Neural cell (in vitro differentiated cells): ENCODE data around the gene PCCA. TPM values are rescaled to one million over a fixed set of nuclear protein-coding genes. Genes with fewer than 3 reads are reported as not detected.

Experiments
- H2AFZ ChIP-seq: fragments of 200-600, 300-800 bp; sonication (generic), shearing (Covaris generic); 2 replicates; pipeline ENCODE4 v1.6.0; 2014; ENCODE audit warnings: low read depth, mild to moderate bottlenecking, antibody characterized with exemption, low read length, moderate library complexity
- H3F3A ChIP-seq: fragments of 200-600 bp; shearing (Covaris generic); 2 replicates; pipeline ENCODE4 v1.6.1; 2016; ENCODE audit warnings: mild to moderate bottlenecking, moderate library complexity, mixed read lengths, antibody characterized with exemption, low read length; ENCODE audit not compliant: insufficient read depth, poor library complexity, severe bottlenecking
- H3K27ac ChIP-seq: fragments of 200-600, 300-800 bp; sonication (generic), shearing (Covaris generic); 2 replicates; pipeline ENCODE4 v1.5.1; 2014; ENCODE audit warnings: mild to moderate bottlenecking, low read length, moderate library complexity
- H3K27me3 ChIP-seq: fragments of 300-800, 200-600 bp; sonication (generic), shearing (Covaris generic); 2 replicates; pipeline ENCODE4 v1.6.0; 2014; ENCODE audit warnings: mild to moderate bottlenecking, low read depth, low read length, moderate library complexity; ENCODE audit not compliant: insufficient read depth
- H3K36me3 ChIP-seq: fragments of 300-800, 200-600 bp; sonication (generic), shearing (Covaris generic); 2 replicates; pipeline ENCODE4 v1.5.1; 2014; ENCODE audit warnings: mild to moderate bottlenecking, antibody characterized with exemption, low read length, moderate library complexity; ENCODE audit not compliant: insufficient read depth
- H3K4me2 ChIP-seq: fragments of 300-800, 200-600 bp; sonication (generic), shearing (Covaris generic); 2 replicates; pipeline ENCODE4 v1.6.0; 2014; ENCODE audit warnings: mild to moderate bottlenecking, low read length
- H3K4me3 ChIP-seq: fragments of 300-800, 200-600 bp; sonication (generic), shearing (Covaris generic); 2 replicates; pipeline ENCODE4 v1.5.1; 2014; ENCODE audit warnings: mild to moderate bottlenecking, low read length, moderate library complexity
- H3K79me2 ChIP-seq: fragments of 200-600 bp; shearing (Covaris generic); replicated peaks from 2 replicates; pipeline ENCODE4 v1.6.0; 2014; ENCODE audit warnings: mild to moderate bottlenecking, low read length, moderate library complexity; ENCODE audit not compliant: insufficient read depth
- H3K9ac ChIP-seq: fragments of 300-800, 200-600 bp; sonication (generic), shearing (Covaris generic); 2 replicates; pipeline ENCODE4 v1.6.1; 2016; ENCODE audit warnings: mild to moderate bottlenecking, low read length, mixed read lengths
- H3K9me2 ChIP-seq: fragments of 200-600 bp; shearing (Covaris generic); 2 replicates; pipeline ENCODE4 v1.6.1; 2016; ENCODE audit warnings: mild to moderate bottlenecking, low read length, mixed read lengths; ENCODE audit not compliant: insufficient read depth
- H3K9me3 ChIP-seq: fragments of 200-600, 300-800 bp; sonication (generic), shearing (Covaris generic); 2 replicates; pipeline ENCODE4 v1.6.1; 2016; ENCODE audit warnings: mild to moderate bottlenecking, mixed run types, low read length, moderate library complexity, mixed read lengths
- H4K20me1 ChIP-seq: fragments of 200-600 bp; shearing (Covaris generic); 2 replicates; pipeline ENCODE4 v1.6.1; 2016; ENCODE audit warnings: mild to moderate bottlenecking, mixed run types; ENCODE audit not compliant: insufficient read depth
- CTCF ChIP-seq: fragments of 450-650 bp; IDR thresholded peaks from 2 replicates; pipeline ENCODE4 v1.5.1; 2014; ENCODE audit warnings: antibody characterized with exemption, mild to moderate bottlenecking, moderate library complexity; ENCODE audit not compliant: poor library complexity, severe bottlenecking
- EP300 ChIP-seq: fragments of 450-650 bp; conservative IDR thresholded peaks from 2 replicates; pipeline ENCODE4 v1.6.1; 2014; ENCODE audit warnings: antibody characterized with exemption, mild to moderate bottlenecking, moderate library complexity; ENCODE audit not compliant: poor library complexity, severe bottlenecking
- EZH2 ChIP-seq: fragments of 200-600, 300-800 bp; shearing (Covaris generic), sonication (generic); IDR thresholded peaks from 2 replicates; pipeline ENCODE4 v1.6.1; 2014; ENCODE audit warnings: antibody characterized with exemption, low read length, borderline replicate concordance, mild to moderate bottlenecking; ENCODE audit not compliant: insufficient read depth, poor library complexity, severe bottlenecking
- MXI1 ChIP-seq: fragments of 450-650 bp; conservative IDR thresholded peaks from 2 replicates; pipeline ENCODE4 v1.6.1; 2014; ENCODE audit warnings: antibody characterized with exemption, mild to moderate bottlenecking; ENCODE audit not compliant: poor library complexity, severe bottlenecking
- POLR2AphosphoS5 ChIP-seq: IDR thresholded peaks from 2 replicates; pipeline ENCODE4 v1.6.1; 2012
- RAD21 ChIP-seq: fragments of 450-650 bp; conservative IDR thresholded peaks from 2 replicates; pipeline ENCODE4 v1.6.1; 2014; ENCODE audit warnings: antibody characterized with exemption, mild to moderate bottlenecking, moderate library complexity
- SMC3 ChIP-seq: fragments of 450-650 bp; conservative IDR thresholded peaks from 2 replicates; pipeline ENCODE4 v1.6.1; 2014; ENCODE audit warnings: antibody characterized with exemption, mild to moderate bottlenecking, moderate library complexity; ENCODE audit not compliant: poor library complexity
- TAF1 ChIP-seq: IDR thresholded peaks from 2 replicates; pipeline ENCODE4 v1.6.1; 2012; ENCODE audit warnings: low read depth
- polyA plus RNA-seq: library from polyadenylated mRNA; depleted of rRNA; stranded (reverse); fragments of >200 nt; gene quantifications from 2 replicates; pipeline ENCODE4 v1.2.3, GENCODE V29; 2014

The PCCA gene
- polyA plus RNA-seq, 1 donor from 2014 or later = 17.0 TPM

- Histone ChIP-seq H3K4me2 (no peak overlapping the region), H3K79me2 (no peaks in the 10 kb centered on the region), H3K36me3 (no peaks in the 10 kb centered on the region), H3F3A (no peaks in the 10 kb centered on the region), H3K27ac (no peak overlapping the region), H2AFZ (no peak overlapping the region), H3K4me3 (no peak overlapping the region), H4K20me1 (no peaks in the 10 kb centered on the region), H3K9me3 (no peaks in the 10 kb centered on the region), H3K9me2 (no peaks in the 10 kb centered on the region), H3K27me3 (no peaks in the 10 kb centered on the region), H3K9ac (no peak overlapping the region)
- TF ChIP-seq MXI1 = no peak
- TF ChIP-seq EZH2 = no peak
- TF ChIP-seq POLR2AphosphoS5 = no peak
- no peak for TF ChIP-seq EP300
- no peak for TF ChIP-seq CTCF
- TF ChIP-seq RAD21 = no peak
These were observed 43.5 kb upstream of the PCCA start for GRCh38 chr13:100045355-100045754.

- no peaks in the 10 kb centered on the region for H3F3A ChIP-seq
- H3K4me2 ChIP-seq = no peak overlapping the region
- no peak overlapping the region for H3K27ac ChIP-seq
These were observed 37.8 kb upstream of the PCCA start for GRCh38 chr13:100051070-100051469.

More at GRCh38 chr13:100051070-100051469, 37.8 kb upstream of the PCCA start:
- Histone ChIP-seq H3K27me3 (no peaks in the 10 kb centered on the region), H3K36me3 (no peaks in the 10 kb centered on the region), H4K20me1 (no peaks in the 10 kb centered on the region), H3K9ac (no peak overlapping the region), H3K4me3 (no peak overlapping the region), H3K9me2 (no peaks in the 10 kb centered on the region), H2AFZ (no peak overlapping the region), H3K9me3 (no peaks in the 10 kb centered on the region), H3K79me2 (no peaks in the 10 kb centered on the region)
- TF ChIP-seq POLR2AphosphoS5 (no peak), EP300 (no peak), CTCF (no peak), RAD21 (no peak), EZH2 (no peak), TAF1 (no peak), SMC3 (no peak), MXI1 (no peak)
